Effector memory CD8-positive, alpha-beta T cell (primary cell): ENCODE measurements around the gene SLC25A44.

ENCODE experiments used
- ATAC-seq: fragments of 150-1000 bp; cut with Tn5 transposase; replicated peaks from 2 replicates; pipeline ENCODE4 v1.10.0; 2021; ENCODE audit warnings: mild to moderate bottlenecking, moderate library complexity
- DNase-seq, 3 experiments: peaks; one replicate each; pipeline ENCODE4 v3.0.0; 2021
- H3K27ac Mint-ChIP-seq, 2 donors: one replicate each; pipeline ENCODE4 v1.8.0; 2022; ENCODE audit warnings: mild to moderate bottlenecking in 2 of 2, mixed read lengths in 2 of 2, moderate library complexity in 2 of 2
- H3K27me3 Mint-ChIP-seq, 2 donors: one replicate each; pipeline ENCODE4 v1.8.0; 2022; ENCODE audit warnings: mixed read lengths in 2 of 2
- H3K36me3 Mint-ChIP-seq: one replicate; pipeline ENCODE4 v1.8.0; 2022; ENCODE audit warnings: mild to moderate bottlenecking, moderate library complexity, mixed read lengths; ENCODE audit not compliant: insufficient read depth
- H3K4me1 Mint-ChIP-seq, 2 donors: one replicate each; pipeline ENCODE4 v1.8.0; 2022; ENCODE audit warnings: low read depth in 2 of 2, mixed read lengths in 2 of 2
- H3K4me3 Mint-ChIP-seq, 2 donors: one replicate each; pipeline ENCODE4 v1.8.0; 2022; ENCODE audit warnings: mild to moderate bottlenecking in 2 of 2, mixed read lengths in 2 of 2, moderate library complexity in 2 of 2
- H3K9me3 Mint-ChIP-seq, 2 donors: one replicate each; pipeline ENCODE4 v1.8.0; 2022; ENCODE audit warnings: mixed read lengths in 2 of 2

The SLC25A44 gene

DNA sequence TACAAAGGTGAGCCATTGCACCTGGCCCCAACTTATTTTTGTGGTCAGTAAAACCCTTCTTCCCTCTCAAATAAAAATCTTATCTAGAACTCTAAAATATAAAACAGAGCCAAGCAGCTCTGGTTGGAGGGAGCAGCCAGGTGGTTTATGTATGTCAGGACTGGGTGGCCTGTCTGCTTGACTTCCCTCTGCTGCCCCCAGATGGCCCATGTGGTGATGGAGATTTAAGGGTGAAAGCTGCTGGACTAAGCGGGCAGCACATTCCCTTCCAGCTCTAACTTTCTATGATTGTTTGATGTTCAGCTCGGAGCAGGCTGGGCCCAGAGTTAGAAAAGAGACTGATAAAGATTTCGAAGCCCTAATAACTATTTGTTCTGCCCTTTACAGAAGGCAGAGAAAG lies 65.9 kb downstream of the SLC25A44 start:
- Mint-ChIP-seq H3K27ac (peak overlapping the region in 1 of 2 donors; percentile 89), H3K4me1 (peaks cover 0 to 5% of the 10 kb centered on the region in 2 donors), H3K4me3 (no peak overlapping the region), H3K27me3 (no peaks in the 10 kb centered on the region), H3K36me3 (peaks cover 89% of the 10 kb centered on the region), H3K9me3 (no peaks in the 10 kb centered on the region)
- DNase-seq (no peak), ATAC-seq (no peak)

DNA sequence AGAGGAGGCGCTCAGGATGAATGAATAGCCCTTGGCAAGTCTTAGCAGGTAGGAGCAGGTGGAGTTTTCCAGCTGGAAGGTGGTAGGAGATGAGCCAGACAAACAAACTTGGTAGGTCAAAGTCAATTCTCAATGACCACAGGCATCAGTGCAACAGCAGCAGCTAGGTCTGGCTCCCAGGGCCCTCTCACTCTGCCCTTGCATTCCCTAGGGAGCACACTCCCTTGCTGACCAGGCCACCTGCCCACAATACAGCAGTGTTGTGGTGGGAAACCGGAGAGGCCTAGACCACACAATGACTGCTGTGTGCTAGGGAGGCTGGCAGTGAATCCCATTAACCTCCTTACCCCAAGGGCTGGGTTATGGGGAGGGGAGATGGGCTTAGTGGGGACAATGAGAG lies 67.0 kb downstream of the SLC25A44 start:
- no peaks in the 10 kb centered on the region for H3K9me3 Mint-ChIP-seq
- ATAC-seq (no peak), DNase-seq (no peak)
- H3K27me3 Mint-ChIP-seq = no peaks in the 10 kb centered on the region
- peaks cover 92% of the 10 kb centered on the region for H3K36me3 Mint-ChIP-seq
- peaks cover 0 to 9% of the 10 kb centered on the region in 2 donors for H3K4me1 Mint-ChIP-seq
- H3K27ac Mint-ChIP-seq = peak overlapping the region; percentile 12 to 89
- no peak overlapping the region for H3K4me3 Mint-ChIP-seq
